ENCODE results near the gene KIAA0040.
A peak's percentile ranks its signal among the peaks of the same experiment; 100 is the strongest.

KIAA0040 gene

DNA sequence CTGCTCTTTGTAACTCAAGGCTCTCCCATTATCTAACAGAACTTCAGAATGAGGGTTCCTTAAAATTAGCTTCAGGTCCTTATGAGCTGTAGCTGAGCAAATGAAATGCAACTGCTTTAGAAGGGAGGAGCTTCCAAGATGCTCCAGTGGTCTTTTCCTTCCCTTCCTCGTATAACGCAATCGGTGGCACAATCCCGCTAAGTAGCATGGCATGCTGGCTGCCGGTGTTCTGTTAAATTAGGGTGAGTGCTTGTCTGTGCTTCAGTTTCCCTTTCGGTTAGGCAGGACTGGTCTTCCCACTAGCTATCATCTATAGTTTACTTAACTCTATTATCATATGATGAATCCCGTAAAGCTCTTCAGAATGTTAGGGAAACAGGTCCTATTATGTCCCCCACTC lies 917 bp downstream of the KIAA0040 start:
- no peaks in the 10 kb centered on the region for H3K27me3 Mint-ChIP-seq
- H3K4me3 Mint-ChIP-seq, result peak overlapping the region; percentile 86
- intact Hi-C loops (cut with micrococcal nuclease), result no loop called here
- H3K9me3 Mint-ChIP-seq, result no peaks in the 10 kb centered on the region
- H3K36me3 Mint-ChIP-seq (ENCODE audit: low read depth), result peaks cover 44% of the 10 kb centered on the region
- peak overlapping the region; percentile 83 for H3K27ac Mint-ChIP-seq
- peaks cover 81% of the 10 kb centered on the region for H3K4me1 Mint-ChIP-seq (ENCODE audit: low read depth)

GRCh38 chr1:175188936-175189335 lies 3.6 kb downstream of the KIAA0040 start:
- peak overlapping the region; percentile 59 for H3K4me3 Mint-ChIP-seq
- intact Hi-C loops (cut with micrococcal nuclease), result no loop called here
- H3K9me3 Mint-ChIP-seq, result no peaks in the 10 kb centered on the region
- peaks cover 63% of the 10 kb centered on the region for H3K36me3 Mint-ChIP-seq (ENCODE audit: low read depth)
- peaks cover 76% of the 10 kb centered on the region for H3K4me1 Mint-ChIP-seq (ENCODE audit: low read depth)
- no peaks in the 10 kb centered on the region for H3K27me3 Mint-ChIP-seq
- H3K27ac Mint-ChIP-seq, result peak overlapping the region; percentile 83

GRCh38 chr1:175186433-175187160 lies 6.0 kb downstream of the KIAA0040 start:
- peaks cover 87% of the 10 kb centered on the region for H3K4me1 Mint-ChIP-seq (ENCODE audit: low read depth)

GRCh38 chr1:175185903-175186302 lies 6.7 kb downstream of the KIAA0040 start:
- Mint-ChIP-seq H3K9me3 (no peaks in the 10 kb centered on the region), H3K27ac (peak overlapping the region; percentile 83), H3K4me3 (no peak overlapping the region), H3K36me3 (ENCODE audit: low read depth) (peaks cover 81% of the 10 kb centered on the region), H3K27me3 (no peaks in the 10 kb centered on the region), H3K4me1 (ENCODE audit: low read depth) (peaks cover 88% of the 10 kb centered on the region)
- intact Hi-C loops (cut with micrococcal nuclease), result loop anchor here (2.0 kb wide), 1 partner anchor 15 kb away; no protein-coding TSS in a partner anchor

More at GRCh38 chr1:175186433-175187160, 6.0 kb downstream of the KIAA0040 start:
- no peaks in the 10 kb centered on the region for H3K9me3 Mint-ChIP-seq
- H3K27me3 Mint-ChIP-seq, result no peaks in the 10 kb centered on the region
- peak overlapping the region; percentile 21 for H3K4me3 Mint-ChIP-seq
- intact Hi-C loops (cut with micrococcal nuclease), result loop anchor here (2.0 kb wide), 1 partner anchor 14 kb away; no protein-coding TSS in a partner anchor
- peak overlapping the region; percentile 83 for H3K27ac Mint-ChIP-seq
- H3K36me3 Mint-ChIP-seq (ENCODE audit: low read depth), result peaks cover 79% of the 10 kb centered on the region

DNA sequence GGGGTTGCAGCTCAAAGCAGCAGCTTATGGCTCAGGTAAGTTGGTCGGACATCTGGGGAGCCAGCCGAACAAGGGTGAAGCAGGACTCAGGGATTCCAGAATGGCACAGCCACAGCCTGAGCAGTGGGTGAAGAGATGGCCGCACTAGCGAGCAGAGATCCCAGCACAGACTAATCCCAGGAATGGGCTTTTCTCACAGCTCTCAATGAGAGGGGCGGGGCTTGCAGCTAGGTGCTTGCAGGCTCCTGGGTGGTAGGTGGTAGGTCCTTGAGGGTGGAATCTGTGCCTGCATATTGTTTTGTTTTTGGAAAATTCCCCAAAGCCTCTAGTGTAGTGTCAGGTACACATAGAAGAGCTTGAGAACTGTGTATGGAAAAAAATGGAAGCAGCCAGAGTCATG lies 9.0 kb downstream of the KIAA0040 start:
- peaks cover 76% of the 10 kb centered on the region for H3K36me3 Mint-ChIP-seq (ENCODE audit: low read depth)
- intact Hi-C loops (cut with micrococcal nuclease), result no loop called here
- peaks cover 81% of the 10 kb centered on the region for H3K4me1 Mint-ChIP-seq (ENCODE audit: low read depth)
- H3K27ac Mint-ChIP-seq, result peak overlapping the region; percentile 40
- H3K4me3 Mint-ChIP-seq, result no peak overlapping the region
- H3K27me3 Mint-ChIP-seq, result no peaks in the 10 kb centered on the region
- no peaks in the 10 kb centered on the region for H3K9me3 Mint-ChIP-seq

DNA sequence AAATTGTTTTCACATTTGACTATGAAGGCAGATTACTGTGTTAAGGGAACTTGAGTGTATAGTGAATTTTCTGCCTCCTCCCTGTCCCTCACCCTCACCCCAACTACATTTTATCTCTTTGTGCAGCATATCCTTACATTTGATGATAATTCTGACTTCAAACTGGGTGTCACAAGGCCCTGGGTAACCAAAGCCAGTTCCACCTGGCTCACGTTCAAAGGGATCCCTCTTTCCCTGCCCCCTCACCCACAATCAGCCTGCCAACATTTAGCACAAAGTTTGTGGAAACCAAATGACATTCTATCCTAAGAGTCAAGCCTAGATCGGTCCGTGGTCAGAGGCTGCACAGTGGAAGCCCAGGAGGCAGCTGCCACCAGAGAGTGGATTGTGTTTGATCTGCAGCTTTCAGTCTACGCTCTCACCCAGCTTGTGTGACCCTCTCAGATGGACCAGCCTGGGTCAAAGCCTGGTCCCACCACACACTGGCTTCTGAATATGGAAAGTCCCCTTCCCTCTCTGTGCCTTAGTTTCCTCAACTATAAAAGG lies 10.3 kb downstream of the KIAA0040 start:
- no peaks in the 10 kb centered on the region for H3K27me3 Mint-ChIP-seq
- H3K9me3 Mint-ChIP-seq, result no peaks in the 10 kb centered on the region
- H3K4me1 Mint-ChIP-seq (ENCODE audit: low read depth), result peaks cover 68% of the 10 kb centered on the region
- intact Hi-C loops (cut with micrococcal nuclease), result no loop called here
- no peak overlapping the region for H3K4me3 Mint-ChIP-seq
- no peak overlapping the region for H3K27ac Mint-ChIP-seq
- H3K36me3 Mint-ChIP-seq (ENCODE audit: low read depth), result peaks cover 75% of the 10 kb centered on the region

GRCh38 chr1:175179837-175180590 lies 12.6 kb downstream of the KIAA0040 start:
- intact Hi-C loops (cut with micrococcal nuclease), result no loop called here
- Mint-ChIP-seq H3K27me3 (no peaks in the 10 kb centered on the region), H3K9me3 (no peaks in the 10 kb centered on the region), H3K36me3 (ENCODE audit: low read depth) (peaks cover 78% of the 10 kb centered on the region), H3K4me3 (no peak overlapping the region), H3K27ac (no peak overlapping the region), H3K4me1 (ENCODE audit: low read depth) (peaks cover 49% of the 10 kb centered on the region)

DNA sequence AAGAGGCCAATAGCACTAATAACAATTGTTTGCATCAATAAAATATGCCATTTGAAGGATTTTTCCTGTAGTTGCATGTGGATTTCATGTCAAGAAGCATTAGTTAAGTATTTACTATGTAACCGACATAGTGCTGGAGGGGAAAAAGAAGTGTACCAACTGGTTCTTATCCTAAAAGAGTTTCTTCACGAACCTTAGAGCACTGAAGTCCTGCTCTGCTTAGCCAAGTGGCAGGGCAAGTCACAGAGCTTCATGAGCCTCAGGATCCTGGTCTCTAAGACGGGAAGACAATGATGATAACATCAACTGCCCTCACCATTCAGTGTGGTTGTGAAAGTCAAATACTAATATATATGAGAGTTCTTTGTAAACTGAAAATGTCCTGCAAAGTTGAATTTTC lies 14.1 kb downstream of the KIAA0040 start:
- Mint-ChIP-seq H3K9me3 (no peaks in the 10 kb centered on the region), H3K4me3 (no peak overlapping the region), H3K36me3 (ENCODE audit: low read depth) (peaks cover 79% of the 10 kb centered on the region), H3K4me1 (ENCODE audit: low read depth) (peaks cover 39% of the 10 kb centered on the region), H3K27ac (no peak overlapping the region), H3K27me3 (no peaks in the 10 kb centered on the region)
- intact Hi-C loops (cut with micrococcal nuclease), result no loop called here

DNA sequence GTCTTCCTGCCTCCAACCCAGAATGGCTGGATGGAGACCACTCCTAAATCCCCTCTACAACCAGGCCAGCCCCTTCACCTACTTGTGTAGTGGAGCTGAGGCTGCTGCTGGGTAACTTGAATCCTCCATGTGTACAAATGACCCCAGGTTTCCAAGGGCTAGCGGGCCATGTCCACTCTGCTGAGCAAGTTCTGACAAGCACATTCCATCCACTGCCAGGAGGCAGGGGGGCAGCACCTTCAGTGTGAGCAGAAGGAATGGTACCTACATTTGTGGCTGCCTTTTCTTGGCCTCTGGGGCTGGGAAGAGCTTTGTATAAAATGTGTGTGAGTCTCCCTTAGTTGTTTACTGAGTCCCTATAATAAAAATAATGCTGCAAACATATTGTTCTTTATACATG lies 14.5 kb downstream of the KIAA0040 start:
- no peak overlapping the region for H3K4me3 Mint-ChIP-seq
- intact Hi-C loops (cut with micrococcal nuclease), result no loop called here
- H3K9me3 Mint-ChIP-seq, result no peaks in the 10 kb centered on the region
- H3K36me3 Mint-ChIP-seq (ENCODE audit: low read depth), result peaks cover 79% of the 10 kb centered on the region
- H3K27me3 Mint-ChIP-seq, result no peaks in the 10 kb centered on the region
- peaks cover 35% of the 10 kb centered on the region for H3K4me1 Mint-ChIP-seq (ENCODE audit: low read depth)
- no peak overlapping the region for H3K27ac Mint-ChIP-seq

GRCh38 chr1:175176246-175176645 lies 16.3 kb downstream of the KIAA0040 start:
- Mint-ChIP-seq H3K36me3 (ENCODE audit: low read depth) (peaks cover 78% of the 10 kb centered on the region), H3K27ac (no peak overlapping the region), H3K27me3 (no peaks in the 10 kb centered on the region), H3K4me1 (ENCODE audit: low read depth) (peaks cover 17% of the 10 kb centered on the region), H3K4me3 (no peak overlapping the region), H3K9me3 (no peaks in the 10 kb centered on the region)
- intact Hi-C loops (cut with micrococcal nuclease), result no loop called here

DNA sequence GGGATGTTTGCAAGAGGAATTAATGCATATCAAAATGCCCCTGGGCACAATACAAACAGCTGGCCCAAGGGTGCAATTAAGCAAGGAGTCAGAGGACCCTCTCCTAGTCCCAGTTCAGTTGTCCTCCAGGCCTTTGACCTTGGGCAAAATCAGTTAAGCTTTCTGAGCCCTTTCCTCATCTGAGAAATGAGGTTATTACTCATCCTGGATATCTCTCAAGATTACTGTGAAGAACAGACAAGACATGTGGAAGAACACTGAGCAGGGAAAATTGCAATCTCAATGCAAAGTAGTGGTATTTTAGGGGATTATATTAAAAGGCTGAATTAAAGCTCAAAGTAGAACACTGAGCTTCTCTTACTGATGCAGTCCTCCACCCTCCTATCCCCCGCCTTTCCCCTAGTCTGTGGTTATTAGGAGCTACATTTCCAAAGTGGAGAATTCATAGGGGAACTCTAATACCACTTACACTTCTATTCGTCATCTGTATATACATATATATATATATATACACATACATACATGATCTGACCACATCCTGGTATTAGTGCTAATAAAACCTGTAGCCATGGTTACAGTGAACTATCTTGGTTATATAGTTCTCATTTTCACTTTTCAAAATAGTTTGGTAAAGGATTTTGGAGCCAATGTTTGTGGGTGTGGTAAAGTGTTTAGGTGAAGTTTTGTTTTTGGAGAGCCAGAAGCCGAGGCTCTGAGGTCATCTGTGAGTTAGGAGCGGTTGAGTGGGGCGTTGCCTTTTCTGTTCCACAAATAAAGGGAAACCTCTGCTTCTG lies 18.1 kb downstream of the KIAA0040 start:
- H3K4me3 Mint-ChIP-seq, result no peak overlapping the region
- H3K27ac Mint-ChIP-seq, result no peak overlapping the region
- H3K36me3 Mint-ChIP-seq (ENCODE audit: low read depth), result peaks cover 91% of the 10 kb centered on the region
- H3K9me3 Mint-ChIP-seq, result no peaks in the 10 kb centered on the region
- peaks cover 22% of the 10 kb centered on the region for H3K4me1 Mint-ChIP-seq (ENCODE audit: low read depth)
- intact Hi-C loops (cut with micrococcal nuclease), result no loop called here
- H3K27me3 Mint-ChIP-seq, result no peaks in the 10 kb centered on the region

DNA sequence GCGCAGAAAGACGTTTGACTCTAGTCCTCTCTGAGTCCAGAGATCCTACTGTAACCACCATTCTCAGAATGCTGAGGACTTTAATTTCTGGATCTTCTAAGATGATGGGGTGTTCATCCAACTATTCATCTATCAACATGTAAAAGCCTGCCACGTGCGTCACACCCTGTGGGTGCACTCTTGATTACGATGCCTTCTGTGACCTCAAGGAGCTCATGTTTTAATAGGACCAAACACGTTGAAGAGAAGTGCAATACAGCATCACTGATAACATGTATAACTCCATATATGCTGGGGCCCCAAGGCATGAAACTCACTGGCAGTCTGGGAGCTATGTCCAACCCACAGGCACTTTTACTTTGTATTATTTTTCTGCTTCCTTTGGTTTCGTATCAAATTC lies 19.0 kb downstream of the KIAA0040 start:
- Mint-ChIP-seq H3K4me1 (ENCODE audit: low read depth) (peaks cover 24% of the 10 kb centered on the region), H3K27me3 (no peaks in the 10 kb centered on the region), H3K9me3 (no peaks in the 10 kb centered on the region), H3K36me3 (ENCODE audit: low read depth) (peaks cover 94% of the 10 kb centered on the region), H3K4me3 (no peak overlapping the region), H3K27ac (no peak overlapping the region)
- intact Hi-C loops (cut with micrococcal nuclease), result no loop called here

DNA sequence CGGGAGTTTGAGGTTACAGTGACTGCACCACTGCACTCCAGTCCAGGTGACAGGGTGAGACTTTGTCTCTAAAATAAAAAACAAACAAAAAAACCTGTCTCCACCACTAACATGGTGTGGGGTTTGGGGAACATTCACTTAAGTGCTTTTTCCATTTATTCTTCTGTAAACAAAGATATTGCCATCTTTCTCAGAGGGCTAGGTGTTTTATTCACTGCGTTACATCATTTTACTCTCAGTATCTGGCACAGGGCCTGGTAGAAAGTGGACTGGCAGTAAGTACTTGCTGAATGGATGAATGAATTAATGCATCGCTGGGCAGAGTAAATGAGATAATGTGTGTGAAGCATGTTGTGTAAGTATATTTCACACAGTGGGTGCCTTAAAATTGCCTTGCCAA lies 20.1 kb downstream of the KIAA0040 start:
- intact Hi-C loops (cut with micrococcal nuclease), result no loop called here
- no peaks in the 10 kb centered on the region for H3K9me3 Mint-ChIP-seq
- no peak overlapping the region for H3K27ac Mint-ChIP-seq
- H3K4me1 Mint-ChIP-seq (ENCODE audit: low read depth), result peaks cover 24% of the 10 kb centered on the region
- H3K27me3 Mint-ChIP-seq, result no peaks in the 10 kb centered on the region
- H3K4me3 Mint-ChIP-seq, result no peak overlapping the region
- H3K36me3 Mint-ChIP-seq (ENCODE audit: low read depth), result peaks cover 93% of the 10 kb centered on the region

Data from dendritic cell treated with granulocyte-macrophage colony-stimulating factor and Interleukin-4, amounts not matched to agents 40 ng/mL and 50 ng/mL, for 4 days (primary cell).